HG03457 (cell line): ENCODE measurements around the gene PDE4DIP.
"Not testable (repeated sequence)": the region's sequence is repeated elsewhere in the genome, so short reads cannot be mapped to it uniquely, and the experiment has no call there.

ENCODE experiments used
- ATAC-seq: cut with Tn5 transposase; IDR thresholded peaks from one replicate; pipeline ENCODE4 v1.9.1; 2021; ENCODE audit warnings: moderate number of reproducible peaks; ENCODE audit not compliant: unreplicated experiment

The PDE4DIP gene

DNA sequence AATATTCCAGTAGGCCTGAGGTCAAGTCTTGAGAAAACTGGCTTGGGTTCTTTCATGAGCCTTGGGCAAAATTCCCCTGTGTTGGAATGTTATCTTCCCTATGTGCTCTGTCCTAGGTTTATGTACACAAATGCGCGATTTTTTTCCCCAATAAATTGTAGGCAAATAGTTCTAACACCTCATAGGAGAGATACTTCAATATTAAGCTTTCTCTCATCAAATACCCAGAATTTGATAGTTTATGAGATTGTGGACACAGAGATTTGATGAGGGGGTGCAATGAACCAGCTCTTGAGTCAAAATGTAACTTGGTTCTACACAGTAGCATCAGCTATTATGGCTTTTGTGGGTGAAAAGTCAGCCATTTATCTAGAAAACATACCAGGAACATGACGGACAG, 220.4 kb downstream of the PDE4DIP start:
- not testable (repeated sequence) for ATAC-seq

GRCh38 chr1:149075505-149076127, 231.4 kb downstream of the PDE4DIP start:
- not testable (repeated sequence) for ATAC-seq
